NB4 (cell line): Measurements from ENCODE around the gene BIRC5.

Experiments
- MYC ChIP-seq: IDR thresholded peaks from 2 replicates; pipeline ENCODE4 v1.6.1; 2011; ENCODE audit warnings: low read depth, low read length
- POLR2A ChIP-seq: IDR thresholded peaks from 2 replicates; pipeline ENCODE4 v1.6.1; 2011; ENCODE audit warnings: mild to moderate bottlenecking; ENCODE audit not compliant: insufficient read length; ENCODE audit errors: extremely low read depth
- TF ChIP-seq, protein P1 (sequence below): IDR thresholded peaks from 2 replicates; pipeline ENCODE4 v1.6.1; 2011; ENCODE audit warnings: low read depth, low read length
- TF ChIP-seq, protein P2 (sequence below): IDR thresholded peaks from one replicate; pipeline ENCODE4 v1.5.1; 2012; ENCODE audit warnings: low read depth, low read length

DNA sequence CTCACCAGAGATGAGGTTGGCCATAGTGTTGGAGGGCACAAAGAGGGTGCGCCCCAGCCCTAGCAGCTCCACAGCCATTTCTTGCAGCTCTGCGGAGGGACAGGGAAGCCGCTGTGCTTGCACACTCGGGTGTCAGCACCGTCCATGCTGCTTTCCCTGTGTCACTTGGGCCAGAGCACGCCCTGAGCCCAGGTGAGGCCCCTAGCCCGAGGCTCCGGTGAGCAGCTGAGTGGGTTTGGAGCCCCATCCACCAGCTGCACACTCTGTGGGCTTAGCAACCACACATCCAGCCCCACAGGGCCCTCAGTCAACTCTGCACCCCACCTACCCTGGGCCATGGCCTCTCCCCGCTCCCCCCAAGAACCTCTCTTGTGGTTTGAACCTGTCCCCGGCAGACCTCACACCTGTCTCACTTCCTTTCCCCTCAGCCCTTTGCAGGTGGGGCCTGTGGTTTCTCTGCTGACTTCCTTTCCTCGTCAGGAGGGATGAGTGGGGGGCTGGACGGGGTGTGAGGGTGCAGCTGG lies 38.1 kb downstream of the BIRC5 start:
- TF ChIP-seq, protein P1, sequence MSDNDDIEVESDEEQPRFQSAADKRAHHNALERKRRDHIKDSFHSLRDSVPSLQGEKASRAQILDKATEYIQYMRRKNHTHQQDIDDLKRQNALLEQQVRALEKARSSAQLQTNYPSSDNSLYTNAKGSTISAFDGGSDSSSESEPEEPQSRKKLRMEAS = no peak
- TF ChIP-seq, protein P2, sequence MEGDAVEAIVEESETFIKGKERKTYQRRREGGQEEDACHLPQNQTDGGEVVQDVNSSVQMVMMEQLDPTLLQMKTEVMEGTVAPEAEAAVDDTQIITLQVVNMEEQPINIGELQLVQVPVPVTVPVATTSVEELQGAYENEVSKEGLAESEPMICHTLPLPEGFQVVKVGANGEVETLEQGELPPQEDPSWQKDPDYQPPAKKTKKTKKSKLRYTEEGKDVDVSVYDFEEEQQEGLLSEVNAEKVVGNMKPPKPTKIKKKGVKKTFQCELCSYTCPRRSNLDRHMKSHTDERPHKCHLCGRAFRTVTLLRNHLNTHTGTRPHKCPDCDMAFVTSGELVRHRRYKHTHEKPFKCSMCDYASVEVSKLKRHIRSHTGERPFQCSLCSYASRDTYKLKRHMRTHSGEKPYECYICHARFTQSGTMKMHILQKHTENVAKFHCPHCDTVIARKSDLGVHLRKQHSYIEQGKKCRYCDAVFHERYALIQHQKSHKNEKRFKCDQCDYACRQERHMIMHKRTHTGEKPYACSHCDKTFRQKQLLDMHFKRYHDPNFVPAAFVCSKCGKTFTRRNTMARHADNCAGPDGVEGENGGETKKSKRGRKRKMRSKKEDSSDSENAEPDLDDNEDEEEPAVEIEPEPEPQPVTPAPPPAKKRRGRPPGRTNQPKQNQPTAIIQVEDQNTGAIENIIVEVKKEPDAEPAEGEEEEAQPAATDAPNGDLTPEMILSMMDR = no peak
- TF ChIP-seq MYC (no peak), POLR2A (no peak)
